NCI-H1092 (cell line): ENCODE measurements around the gene ZNF23.

ENCODE experiments used
- DNase-seq: peaks from one replicate; lab custom pipeline; 2025; lab: John Stamatoyannopoulos, UW

Gene ZNF23

DNA sequence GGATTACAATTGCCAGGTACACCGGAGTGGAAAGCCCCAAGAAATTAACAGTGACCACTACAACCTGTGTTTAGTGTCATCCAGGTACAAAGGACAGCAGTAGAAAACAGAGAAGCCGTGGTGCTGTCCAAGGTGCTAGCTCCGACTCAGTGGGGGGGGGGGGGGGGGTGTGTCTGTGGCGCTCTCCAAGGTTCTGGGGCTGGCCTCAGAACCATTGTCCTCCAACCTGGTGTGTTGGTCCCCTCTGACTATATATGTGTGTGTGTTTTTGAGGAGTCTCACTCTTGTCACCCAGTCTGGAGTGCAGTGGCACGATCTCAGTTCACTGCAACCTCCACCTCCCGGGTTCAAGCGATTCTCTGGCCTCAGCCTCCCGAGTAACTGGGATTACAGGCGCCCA lies 5.8 kb upstream of the ZNF23 start:
- no peak for DNase-seq

DNA sequence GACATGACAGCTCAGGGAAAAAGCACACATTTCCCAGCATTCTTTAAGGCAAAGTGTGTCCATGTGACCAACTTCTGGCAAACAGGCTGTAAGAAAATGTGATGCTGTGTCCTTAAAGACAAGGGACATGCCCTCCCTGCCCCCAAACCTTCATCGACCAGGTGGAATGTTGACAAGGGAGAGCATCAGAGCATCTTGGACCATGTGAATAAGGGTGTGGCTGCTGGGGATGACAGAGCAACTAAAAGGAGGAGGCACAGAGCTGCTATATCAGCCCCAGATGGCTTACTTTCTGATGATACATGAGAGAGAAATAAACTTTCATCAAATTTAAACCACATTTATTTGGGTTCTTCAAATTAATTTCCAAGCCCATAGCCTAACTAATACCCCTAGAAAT lies 2.2 kb upstream of the ZNF23 start:
- no peak for DNase-seq

DNA sequence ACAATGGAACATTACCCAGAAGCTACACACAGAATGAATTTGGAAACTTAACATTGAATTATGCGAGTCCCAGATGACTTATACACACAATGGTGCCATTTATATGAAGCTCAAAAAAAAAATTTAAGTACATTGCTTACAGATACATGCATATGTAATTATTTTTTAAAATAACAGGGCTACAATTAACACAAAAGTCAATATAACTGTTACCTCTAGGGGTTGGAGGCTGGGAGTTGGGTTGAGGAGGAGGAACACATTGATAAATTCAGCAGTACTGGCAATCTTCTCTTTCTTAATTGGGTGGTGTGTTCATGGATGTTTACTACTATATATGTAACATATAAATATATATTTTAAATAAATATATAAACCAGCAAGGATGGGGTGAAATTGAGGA lies 1.1 kb downstream of the ZNF23 start:
- DNase-seq, result no peak

DNA sequence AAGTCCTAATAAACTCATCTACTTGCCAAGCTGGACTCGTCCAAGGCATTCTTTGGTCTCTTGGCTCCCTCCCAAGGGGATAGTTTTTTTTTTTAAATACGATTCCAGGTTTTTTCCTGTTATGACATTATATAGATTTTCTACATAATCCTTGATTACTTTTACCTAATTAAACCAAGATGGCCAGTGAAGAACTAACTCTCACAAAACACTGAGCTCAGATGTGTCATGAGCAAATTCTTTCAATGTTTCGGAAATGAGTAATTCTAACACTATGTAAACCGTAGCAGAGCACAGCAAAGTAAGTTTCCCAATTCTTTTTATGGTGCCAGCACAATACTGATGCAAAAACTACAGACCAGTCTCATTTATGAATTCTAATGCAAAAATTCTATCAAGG lies 1.8 kb downstream of the ZNF23 start:
- DNase-seq, result no peak

DNA sequence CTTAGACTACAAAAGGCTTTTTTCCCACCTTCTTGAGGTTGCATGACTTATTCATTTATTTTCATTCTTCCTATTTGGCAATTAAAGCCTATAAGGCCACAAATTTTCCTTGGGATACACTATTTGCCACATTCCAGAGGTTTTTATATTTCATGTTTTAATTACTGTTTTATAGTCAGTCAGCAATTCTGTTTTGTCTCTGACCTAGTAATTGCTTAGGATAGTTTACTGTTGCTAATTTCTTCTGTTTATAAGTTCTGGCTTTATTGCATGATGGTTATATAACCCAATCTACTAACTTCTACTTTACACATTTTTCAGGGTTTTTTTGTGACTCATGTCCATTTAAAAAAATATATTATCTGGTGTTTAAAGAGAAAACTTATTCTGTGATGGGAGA lies 2.5 kb downstream of the ZNF23 start:
- no peak for DNase-seq

DNA sequence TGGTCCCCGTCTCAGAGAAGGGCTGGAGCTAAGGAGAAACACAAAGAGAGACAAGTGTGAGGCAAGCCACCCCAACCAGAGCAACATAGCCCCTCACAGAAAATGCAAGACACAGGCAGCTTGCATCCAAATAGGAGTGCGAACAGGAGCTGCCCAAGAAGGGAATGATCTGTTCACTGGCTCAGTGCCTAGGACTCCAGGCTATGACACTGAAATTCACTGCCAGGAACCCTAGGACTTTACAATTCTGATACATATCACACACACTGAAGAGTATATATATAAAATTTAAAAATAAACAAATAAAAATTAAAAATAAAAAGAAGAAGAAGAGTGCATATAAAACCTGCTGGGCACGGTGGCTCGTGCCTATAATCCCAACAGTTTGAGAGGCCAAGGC lies 5.2 kb downstream of the ZNF23 start:
- DNase-seq, result no peak

DNA sequence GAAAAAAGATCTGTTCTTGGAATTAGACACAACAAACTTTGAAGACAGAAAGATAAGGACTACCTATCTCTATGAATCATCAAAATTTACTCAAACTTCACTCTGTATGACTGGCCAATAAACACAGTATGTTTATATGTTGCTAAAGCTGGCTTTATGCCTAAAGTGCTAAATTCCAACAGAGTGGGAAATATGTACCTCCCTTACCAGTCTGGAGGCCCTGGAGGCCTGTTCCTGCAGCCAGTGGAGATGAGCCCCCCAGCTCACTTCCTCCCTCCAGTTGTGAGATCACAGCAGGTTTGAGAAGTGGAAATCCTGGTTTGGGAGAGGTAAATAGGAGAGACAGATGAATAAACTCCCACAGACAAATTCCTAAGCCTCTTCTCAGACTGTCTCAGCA lies 9.0 kb downstream of the ZNF23 start:
- no peak for DNase-seq

DNA sequence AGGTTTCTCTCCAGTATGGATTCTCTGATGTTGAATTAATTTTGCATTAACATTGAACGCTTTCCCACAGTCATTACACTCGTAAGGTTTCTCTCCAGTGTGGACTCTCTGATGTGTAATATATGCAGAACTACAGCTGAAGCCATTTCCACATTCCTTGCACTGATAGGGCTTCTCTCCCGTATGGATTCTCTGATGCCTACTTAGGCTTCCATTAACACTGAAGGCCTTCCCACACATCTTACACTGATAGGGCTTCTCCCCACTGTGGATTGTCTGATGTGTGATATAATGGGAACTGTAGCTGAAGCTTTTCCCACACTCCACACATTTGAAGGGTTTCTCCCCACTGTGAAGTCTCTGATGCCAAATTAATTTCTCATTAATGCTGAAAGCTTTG lies 13.0 kb downstream of the ZNF23 start:
- DNase-seq, result no peak

DNA sequence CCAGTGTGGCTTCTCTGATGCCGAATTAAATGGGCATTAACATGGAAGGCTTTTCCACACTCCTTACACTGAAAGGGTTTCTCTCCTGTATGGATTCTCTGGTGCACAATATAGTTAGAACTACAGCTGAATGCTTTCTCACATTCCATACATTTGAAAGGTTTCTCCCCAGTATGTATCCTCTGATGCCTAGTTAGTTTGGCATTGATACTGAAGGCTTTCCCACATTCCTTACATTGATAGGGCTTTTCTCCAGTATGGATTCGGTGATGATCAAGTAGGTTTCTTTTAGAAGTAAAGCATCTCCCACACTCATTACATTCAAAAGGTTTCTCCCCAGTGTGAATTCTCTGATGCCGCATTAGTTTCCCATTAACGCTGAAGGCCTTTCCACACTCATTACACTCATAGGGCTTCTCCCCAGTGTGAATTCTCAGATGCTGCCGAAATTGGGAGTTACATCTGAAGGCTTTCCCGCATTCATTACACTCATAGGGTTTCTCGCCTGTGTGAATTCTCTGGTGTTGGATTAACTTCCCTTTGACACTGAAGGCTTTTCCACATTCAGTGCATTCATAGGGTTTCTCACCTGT lies 13.7 kb downstream of the ZNF23 start:
- DNase-seq, result no peak

DNA sequence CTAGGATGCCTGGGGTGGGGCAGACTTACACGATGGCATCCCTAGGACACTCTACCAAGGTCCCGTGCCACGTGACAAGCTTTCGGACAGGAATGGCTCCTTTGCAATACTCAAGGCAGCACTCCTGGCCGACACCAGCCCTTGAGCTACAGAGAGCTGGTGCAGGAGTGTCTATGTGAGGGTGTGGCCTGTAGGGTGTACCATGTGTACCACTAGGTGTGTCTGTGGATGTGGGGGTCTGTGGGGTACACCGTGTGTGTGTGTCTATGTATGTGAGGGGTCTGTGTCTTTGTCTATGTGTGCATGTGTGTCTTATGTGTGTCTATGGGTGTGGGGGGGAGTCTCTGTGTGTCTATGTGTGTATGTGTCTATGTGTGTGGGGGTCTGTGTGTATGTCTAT lies 18.3 kb downstream of the ZNF23 start:
- no peak for DNase-seq

DNA sequence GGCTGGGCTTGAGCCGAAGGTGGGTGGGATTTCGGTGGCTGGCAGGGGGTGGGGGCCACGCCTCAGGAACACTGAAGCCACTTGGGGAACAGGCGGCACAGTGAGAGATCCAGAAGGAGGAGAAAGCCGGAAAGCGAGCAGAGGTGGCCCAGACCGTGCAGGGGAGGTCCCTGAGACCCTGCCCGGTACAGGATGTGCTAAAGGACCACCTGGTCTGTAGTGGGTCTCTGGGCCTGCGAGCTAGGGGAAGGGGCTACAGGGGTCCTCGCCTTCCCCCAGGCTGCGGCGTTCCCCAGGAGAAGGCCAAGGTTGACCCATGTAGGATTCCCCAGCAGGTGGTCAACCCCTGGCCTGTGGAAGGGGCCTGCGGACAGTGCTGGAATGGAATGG lies 20.0 kb downstream of the ZNF23 start, which contains the start of gene TLE7:
Gene TLE7 (minus strand): TSS at position 4 of the 390 bp plus-strand sequence. CDS start 8,730 bp downstream, outside the sequence.
- DNase-seq, result no peak

DNA sequence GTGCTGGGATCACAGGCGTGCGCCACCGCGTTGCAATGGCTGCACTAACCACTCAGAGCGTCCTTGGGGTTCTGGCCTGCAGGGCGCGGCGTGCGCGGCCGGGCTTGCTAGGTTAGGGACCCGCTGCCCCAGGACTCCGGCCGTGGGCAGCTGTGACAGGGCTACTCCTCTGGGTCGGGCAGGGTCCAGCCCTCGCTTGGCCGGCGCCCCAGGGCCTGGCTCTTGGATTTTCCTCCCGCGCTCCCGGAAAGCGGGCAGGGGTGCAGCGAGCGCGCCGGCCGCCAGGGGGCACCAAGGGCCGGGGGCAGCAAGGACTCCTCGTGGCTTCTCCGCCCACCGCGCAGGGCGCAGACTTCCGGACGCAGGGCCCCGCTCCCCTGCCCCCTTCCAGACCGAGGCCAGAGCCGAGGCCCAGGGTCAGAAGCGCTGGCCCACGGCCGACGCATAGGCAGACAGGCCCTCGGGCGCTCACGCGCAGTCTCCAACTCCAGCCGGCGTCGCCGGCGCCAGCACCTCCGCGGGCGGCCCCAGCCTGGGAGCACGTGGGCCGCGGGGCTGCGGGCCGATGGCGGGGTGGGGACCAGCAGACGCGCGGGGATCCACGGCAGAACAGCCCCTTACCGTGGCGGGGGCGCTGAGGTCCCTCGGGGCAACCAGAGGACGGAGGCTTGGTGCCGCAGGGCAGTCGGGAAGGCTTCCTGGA lies 20.5 kb downstream of the ZNF23 start:
- no peak for DNase-seq

DNA sequence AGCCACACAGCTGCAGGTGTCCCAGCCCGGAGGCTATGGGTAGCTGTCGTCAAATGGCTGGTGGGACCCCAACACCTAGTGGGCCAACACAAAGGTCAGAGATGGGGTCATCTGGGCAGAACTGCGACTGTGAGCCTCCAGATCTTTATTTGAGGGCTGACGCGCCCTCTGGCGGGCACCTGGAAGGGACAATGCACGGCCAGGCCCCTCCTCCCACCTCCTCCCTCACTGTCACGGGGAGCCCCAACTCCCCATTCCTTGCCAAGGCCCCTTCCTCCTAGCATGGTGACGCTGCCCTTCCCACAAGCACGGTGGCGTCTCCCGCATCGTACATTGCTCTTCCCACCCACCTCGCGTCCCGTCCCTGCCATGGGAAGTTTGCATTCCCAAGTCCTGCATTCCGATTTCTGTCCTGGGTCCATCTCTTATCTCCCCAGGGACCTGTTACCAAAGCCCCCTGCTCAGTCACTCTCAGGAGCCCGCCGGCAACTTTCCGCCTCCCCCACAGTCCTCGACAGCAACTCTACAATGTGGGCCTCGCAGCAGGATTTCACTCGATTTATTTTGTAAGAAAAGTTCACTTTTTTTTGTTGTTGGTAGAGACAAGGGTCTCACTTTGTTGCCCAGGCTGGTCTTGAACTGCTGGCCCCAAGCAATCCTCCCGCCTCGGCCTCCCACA lies 21.2 kb downstream of the ZNF23 start:
- DNase-seq, result no peak

DNA sequence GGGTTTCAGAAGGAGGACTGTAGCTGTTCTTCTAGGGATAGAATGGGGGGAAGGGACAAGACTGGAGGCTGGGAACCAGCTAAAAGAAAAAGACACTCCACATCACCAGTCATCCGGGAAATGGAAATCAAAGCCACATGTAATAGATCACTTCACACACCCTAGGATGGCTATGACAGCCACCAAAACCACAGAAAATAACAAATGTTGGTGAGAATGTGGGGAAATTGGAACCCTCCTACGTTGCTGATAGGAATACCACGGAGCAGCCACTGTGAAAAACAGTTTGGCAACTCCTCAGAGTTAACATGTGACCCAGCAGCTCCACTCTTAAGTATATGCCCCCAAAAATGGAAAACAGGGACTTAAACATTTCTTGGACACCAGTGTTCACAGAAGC lies 22.5 kb downstream of the ZNF23 start:
- DNase-seq, result no peak

DNA sequence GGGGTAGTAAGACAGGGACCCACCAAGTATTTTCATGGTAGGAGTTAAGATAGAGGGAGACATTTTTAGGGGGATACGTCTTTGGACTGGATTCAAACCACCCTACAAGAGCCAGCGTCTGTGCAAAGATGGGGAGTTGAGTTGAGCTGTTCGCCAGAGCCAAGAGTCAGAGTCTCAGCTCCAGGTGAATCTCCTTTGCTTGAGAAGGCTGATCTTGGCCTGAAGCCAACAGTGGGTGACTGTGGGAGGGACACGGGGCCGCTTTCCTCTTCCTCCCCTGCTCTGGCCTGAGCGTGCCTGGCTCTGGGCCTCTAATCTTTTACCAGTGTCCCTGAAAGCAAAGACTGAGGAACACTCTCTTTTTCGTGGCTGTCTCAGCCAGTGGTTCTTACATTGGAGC lies 25.6 kb downstream of the ZNF23 start:
- no peak for DNase-seq

DNA sequence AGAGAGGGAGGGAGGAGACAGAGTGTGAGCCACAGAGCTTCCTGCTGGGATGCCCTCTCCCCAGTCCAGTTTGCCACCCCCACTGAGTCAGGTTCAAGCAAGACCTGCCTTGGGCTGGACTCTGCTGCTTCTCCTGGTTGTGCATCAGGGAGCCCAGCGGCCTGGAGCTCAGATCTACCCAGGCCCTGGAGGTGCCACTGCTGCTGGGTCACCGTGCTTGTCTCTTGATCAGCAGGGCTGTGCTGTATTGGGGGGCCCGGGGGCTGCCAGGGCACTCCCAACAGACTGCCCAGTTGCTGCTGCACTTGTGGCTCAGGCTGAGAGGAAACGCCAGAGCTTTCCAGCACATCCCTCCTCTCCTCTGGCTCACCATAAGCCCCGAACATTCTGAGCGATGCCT lies 29.1 kb downstream of the ZNF23 start:
- no peak for DNase-seq

DNA sequence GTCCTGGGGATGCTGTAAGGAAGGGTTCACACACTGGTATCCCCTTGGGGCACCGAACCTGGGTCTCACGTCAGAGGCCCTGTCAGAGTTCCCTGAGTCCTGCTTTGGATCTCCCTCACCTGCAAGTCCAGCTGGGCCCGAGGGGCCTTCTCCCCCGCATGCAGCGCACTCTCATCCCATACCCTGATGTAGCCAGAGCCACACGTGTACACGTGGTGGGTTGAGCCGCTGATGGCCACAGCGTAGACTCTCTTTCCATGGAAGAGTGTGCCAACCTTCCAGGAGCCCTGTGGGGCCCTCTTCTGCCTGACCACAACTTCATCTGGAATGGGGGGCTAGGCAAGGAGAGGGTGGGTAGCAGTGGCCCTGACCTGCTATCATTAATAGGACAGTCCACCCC lies 30.1 kb downstream of the ZNF23 start:
- no peak for DNase-seq

DNA sequence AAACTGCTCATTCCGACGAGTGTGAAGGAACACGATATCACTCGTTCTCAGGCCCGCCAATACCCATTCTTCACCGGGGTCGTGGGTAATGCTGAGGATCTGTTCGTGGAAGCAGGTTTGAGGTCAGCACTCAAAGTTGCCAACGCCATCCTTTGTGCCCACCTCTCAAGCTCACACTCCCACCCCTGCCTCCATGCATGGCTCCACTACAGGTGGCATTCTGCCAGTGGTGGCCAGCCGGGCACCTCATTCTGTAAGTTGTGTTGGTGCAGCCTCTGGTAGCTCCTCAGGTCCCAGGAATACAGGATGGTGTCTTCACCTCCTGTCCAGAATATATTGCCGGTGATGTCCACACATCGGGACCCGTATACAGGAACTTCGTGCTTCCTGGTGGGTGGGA lies 30.9 kb downstream of the ZNF23 start:
- no peak for DNase-seq

DNA sequence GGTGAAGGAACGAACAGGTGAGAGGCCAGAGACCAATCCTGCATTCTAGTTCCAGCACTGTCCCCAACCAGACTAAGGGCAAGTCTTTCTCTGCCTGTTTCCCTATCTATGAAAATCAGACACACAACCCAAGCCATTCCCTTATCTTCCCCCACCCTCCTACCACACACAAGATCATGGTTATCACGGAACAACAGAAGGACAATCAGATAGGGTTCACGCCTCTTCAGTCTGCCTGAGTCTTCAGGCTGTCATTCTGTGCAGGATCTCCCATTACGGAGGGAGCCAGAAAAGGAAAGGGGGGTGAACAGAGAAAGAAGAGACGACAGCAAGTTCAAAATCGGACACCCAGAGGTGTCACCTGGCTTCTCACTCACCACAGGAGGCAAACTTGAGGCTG lies 31.3 kb downstream of the ZNF23 start:
- no peak for DNase-seq

DNA sequence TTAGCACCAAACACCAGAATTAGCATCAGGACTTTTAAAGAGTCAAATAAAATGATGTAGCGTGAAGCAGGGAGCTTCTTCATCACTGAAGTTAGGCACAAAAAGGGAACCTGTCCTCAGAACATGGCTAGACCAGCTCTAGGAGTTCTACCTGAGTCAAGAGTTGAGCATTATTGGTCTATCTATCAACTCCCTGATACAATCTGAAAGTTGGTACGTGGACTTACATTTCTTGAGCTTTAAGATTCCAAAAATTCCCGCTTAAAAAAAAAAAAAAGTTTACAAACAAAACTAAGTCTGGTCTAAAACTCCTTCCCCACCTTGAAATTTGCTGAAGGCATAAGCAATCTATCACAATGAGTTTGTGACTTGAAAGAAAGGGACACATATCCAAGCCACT lies 32.5 kb downstream of the ZNF23 start:
- DNase-seq, result no peak

DNA sequence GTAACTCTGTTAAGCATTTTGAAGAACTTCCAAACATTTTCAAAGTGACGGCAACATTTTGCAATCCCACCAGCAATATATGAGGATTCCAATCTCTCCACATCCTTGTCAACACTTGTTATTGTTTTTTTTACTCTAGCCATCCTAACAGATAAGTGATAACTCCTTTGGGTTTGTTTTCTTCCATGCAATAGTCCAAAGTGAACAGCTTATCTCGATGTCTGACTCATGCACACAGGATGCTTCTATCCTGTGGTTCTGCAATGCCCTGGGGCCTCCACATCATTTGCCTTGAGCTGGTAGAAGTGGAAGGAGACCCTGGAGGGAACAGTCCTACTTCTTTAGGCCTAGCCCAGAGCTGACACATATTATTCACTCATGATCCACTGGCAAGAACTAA lies 33.2 kb downstream of the ZNF23 start:
- no peak for DNase-seq

DNA sequence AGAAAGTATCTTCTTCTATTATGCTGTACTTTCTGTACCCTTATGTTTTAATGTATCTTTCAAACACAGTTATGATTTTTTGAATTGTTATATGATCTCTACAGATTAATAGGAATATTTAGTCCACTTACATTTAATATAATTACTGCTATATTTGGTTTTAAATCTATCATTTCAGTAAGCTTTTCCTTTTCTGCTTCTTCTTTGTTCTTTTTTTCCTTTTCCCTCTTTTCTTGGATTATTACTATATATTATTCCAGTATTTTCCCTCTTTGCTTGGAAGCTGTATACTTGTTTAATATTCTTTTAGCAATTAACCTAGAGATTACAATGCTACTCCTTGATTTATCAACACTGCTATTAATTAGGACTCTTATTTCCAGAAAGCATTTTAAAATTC lies 33.7 kb downstream of the ZNF23 start:
- no peak for DNase-seq

DNA sequence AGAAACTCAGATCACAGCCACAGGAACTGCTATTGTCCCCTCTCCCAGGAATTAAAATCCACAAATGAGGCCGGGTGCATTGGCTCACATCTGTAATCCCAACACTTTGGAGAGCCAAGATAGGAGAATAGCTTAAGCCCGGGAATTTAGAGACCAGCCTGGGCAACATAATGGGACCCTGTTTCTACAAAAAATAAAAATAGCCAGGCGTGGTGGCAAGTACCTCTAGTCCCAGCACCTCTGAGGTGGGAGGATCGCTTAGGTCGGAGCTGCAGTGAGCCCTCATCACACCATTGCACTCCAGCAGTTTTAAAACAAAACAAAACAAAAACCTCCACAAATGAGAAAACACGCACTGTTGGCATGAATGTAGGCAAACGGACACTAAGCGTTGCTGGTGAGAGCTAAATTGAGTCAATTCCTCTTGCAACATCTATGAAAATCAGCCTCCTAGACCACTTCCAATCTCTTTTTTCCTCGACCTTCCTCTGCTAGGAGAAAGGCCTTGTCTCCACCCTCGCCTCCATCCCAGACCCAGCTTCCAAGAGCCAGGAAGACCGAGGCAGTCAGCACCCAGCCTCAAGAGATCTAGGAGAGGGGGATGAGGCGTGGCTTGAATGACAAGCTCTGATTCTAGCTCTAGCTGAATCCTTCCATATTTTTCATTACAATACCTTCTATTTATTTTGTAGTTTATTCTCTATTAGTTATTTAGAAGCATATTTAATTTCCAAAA lies 35.0 kb downstream of the ZNF23 start:
- DNase-seq, result no peak
